ENCODE measurements around the gene ARID5B. TPM values are rescaled to one million over a fixed set of nuclear protein-coding genes. Genes with fewer than 3 reads are reported as not detected.

Gene ARID5B
- polyA plus RNA-seq, 1 donor from 2014 or later, result 2.1 TPM

GRCh38 chr10:61852261-61852660, 49.2 kb upstream of the ARID5B start:
- Histone ChIP-seq H3K9ac (ENCODE audit: low read length) (no peak overlapping the region), H2AFZ (ENCODE audit: low read depth, low read length) (no peak overlapping the region), H3K4me3 (ENCODE audit: low read length) (no peak overlapping the region), H3K9me2 (ENCODE audit: insufficient read depth, low read length) (no peaks in the 10 kb centered on the region), H3K36me3 (ENCODE audit: insufficient read depth, low read length) (no peaks in the 10 kb centered on the region), H3K9me3 (ENCODE audit: low read length) (no peaks in the 10 kb centered on the region), H3K27me3 (ENCODE audit: insufficient read depth, low read depth, low read length) (no peaks in the 10 kb centered on the region), H3K4me2 (ENCODE audit: low read length) (no peak overlapping the region), H3F3A (ENCODE audit: insufficient read depth, low read length, poor library complexity, severe bottlenecking) (no peaks in the 10 kb centered on the region), H3K27ac (ENCODE audit: low read length) (no peak overlapping the region), H3K79me2 (replicated peaks; ENCODE audit: insufficient read depth, low read length) (no peaks in the 10 kb centered on the region), H4K20me1 (ENCODE audit: insufficient read depth) (no peaks in the 10 kb centered on the region)
- no peak for TF ChIP-seq MXI1 (conservative IDR thresholded peaks at IDR 0.05; ENCODE audit: poor library complexity, severe bottlenecking)
- no peak for TF ChIP-seq SMC3 (conservative IDR thresholded peaks at IDR 0.05; ENCODE audit: poor library complexity)
- no peak for TF ChIP-seq EP300 (conservative IDR thresholded peaks at IDR 0.05; ENCODE audit: poor library complexity, severe bottlenecking)
- no peak for TF ChIP-seq TAF1 (IDR thresholded peaks at IDR 0.05; ENCODE audit: low read depth)
- no peak for TF ChIP-seq REST (IDR thresholded peaks at IDR 0.05; ENCODE audit: borderline replicate concordance)

DNA sequence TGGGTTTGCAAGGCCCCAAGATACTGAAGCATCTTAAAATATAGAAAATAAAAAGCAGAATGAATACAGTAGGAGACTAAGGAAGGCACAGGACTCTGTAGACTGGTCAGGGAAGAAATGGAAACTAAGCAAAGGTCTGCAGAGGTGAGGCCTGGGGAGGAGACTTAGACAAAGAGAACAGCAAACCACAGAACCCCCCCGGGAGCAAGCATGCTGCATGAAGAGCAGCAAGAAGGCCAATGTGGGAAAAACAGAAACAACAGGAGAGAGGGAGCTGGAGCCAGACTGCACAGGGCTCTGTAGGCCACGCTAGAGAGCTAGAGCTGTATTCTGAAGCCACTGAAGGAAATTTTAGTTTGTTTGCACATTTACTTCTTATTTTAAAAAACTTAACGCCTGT, 45.7 kb upstream of the ARID5B start:
- no peaks in the 10 kb centered on the region for H3K79me2 ChIP-seq (replicated peaks; ENCODE audit: insufficient read depth, low read length)

More for the DNA sequence above, 45.7 kb upstream of the ARID5B start:
- Histone ChIP-seq H3K4me2 (ENCODE audit: low read length) (no peak overlapping the region), H2AFZ (ENCODE audit: low read depth, low read length) (no peak overlapping the region), H3K27me3 (ENCODE audit: insufficient read depth, low read depth, low read length) (no peaks in the 10 kb centered on the region), H3K9ac (ENCODE audit: low read length) (no peak overlapping the region), H3K27ac (ENCODE audit: low read length) (no peak overlapping the region), H4K20me1 (ENCODE audit: insufficient read depth) (no peaks in the 10 kb centered on the region), H3F3A (ENCODE audit: insufficient read depth, low read length, poor library complexity, severe bottlenecking) (no peaks in the 10 kb centered on the region), H3K9me3 (ENCODE audit: low read length) (no peaks in the 10 kb centered on the region), H3K36me3 (ENCODE audit: insufficient read depth, low read length) (no peaks in the 10 kb centered on the region), H3K9me2 (ENCODE audit: insufficient read depth, low read length) (no peaks in the 10 kb centered on the region), H3K4me3 (ENCODE audit: low read length) (no peak overlapping the region)
- TF ChIP-seq CTCF (IDR thresholded peaks at IDR 0.05; ENCODE audit: poor library complexity, severe bottlenecking) (no peak), TAF1 (IDR thresholded peaks at IDR 0.05; ENCODE audit: low read depth) (no peak), SMC3 (conservative IDR thresholded peaks at IDR 0.05; ENCODE audit: poor library complexity) (no peak), POLR2AphosphoS5 (IDR thresholded peaks at IDR 0.05) (no peak), RAD21 (conservative IDR thresholded peaks at IDR 0.05) (no peak), EZH2 (IDR thresholded peaks at IDR 0.05; ENCODE audit: borderline replicate concordance, insufficient read depth, low read length, poor library complexity, severe bottlenecking) (no peak)

Data from neural cell (in vitro differentiated cells).